ENCODE data around the gene NDFIP2. TPM values are rescaled to one million over a fixed set of nuclear protein-coding genes. Genes with fewer than 3 reads are reported as not detected.

Gene NDFIP2
- polyA plus RNA-seq, 1 of the 3 experiments (the other 2 are of a cell fraction): 21.4 TPM

DNA sequence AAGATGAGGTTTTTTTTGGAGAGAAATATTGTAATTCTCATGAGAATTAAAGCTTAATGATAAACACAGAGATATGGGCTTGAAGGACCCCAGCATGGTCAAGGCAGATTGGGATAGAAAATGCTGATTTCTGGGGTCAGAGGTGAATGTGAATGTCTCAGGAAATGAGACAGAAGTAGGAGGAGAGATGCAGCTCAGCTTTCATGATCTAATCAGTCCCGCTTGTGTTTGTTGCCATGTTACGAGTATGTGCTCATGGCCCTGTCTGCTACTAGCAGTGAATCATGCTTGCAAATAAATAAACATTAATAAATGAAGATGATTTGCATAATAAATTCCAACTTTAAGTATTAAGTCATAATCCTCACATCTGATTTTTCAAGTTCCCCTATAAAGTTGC lies 23.0 kb upstream of the NDFIP2 start (continued):
- TF ChIP-seq REST (IDR thresholded peaks at IDR 0.05; ENCODE audit: low read depth, low read length) (no peak), YY1 (IDR thresholded peaks at IDR 0.05; ENCODE audit: low read depth) (no peak)

GRCh38 chr13:79458436-79458835 lies 22.5 kb upstream of the NDFIP2 start:
- ChIA-PET CTCF (interaction anchor here (0.6 to 2.2 kb wide), 3 partner anchors 34 to 1337 kb away, joined by 3 to 8 read pairs (median 3); no protein-coding TSS in a partner anchor), POLR2A (no interaction called here)
- peak overlapping the region; percentile 1; the same call in 1 of the 2 replicates for H2AFZ ChIP-seq (ENCODE audit: low read depth)

GRCh38 chr13:79459906-79460305 lies 21.0 kb upstream of the NDFIP2 start:
- Histone ChIP-seq H3K4me3 (ENCODE audit: low read depth in 2 of 2, low read length in 1 of 2) (no peak overlapping the region), H3F3A (replicated peaks; ENCODE audit: insufficient read depth) (no peaks in the 10 kb centered on the region), H3K9me2 (no peaks in the 10 kb centered on the region), H3K36me3 (replicated peaks in 1 of 2; ENCODE audit: control insufficient read depth in 1 of 2, insufficient read depth in 2 of 2, low read length in 1 of 2) (no peaks in the 10 kb centered on the region), H3K4me1 (ENCODE audit: control insufficient read depth in 1 of 2, insufficient read depth in 2 of 2, low read depth in 1 of 2, low read length in 1 of 2) (no peaks in the 10 kb centered on the region), H3K27ac (ENCODE audit: low read depth in 2 of 2, low read length in 1 of 2) (no peak overlapping the region), H3K27me3 (ENCODE audit: insufficient read depth) (no peaks in the 10 kb centered on the region), H3K4me2 (no peak overlapping the region), H3K9ac (no peak overlapping the region), H3K9me3 (no peaks in the 10 kb centered on the region), H4K20me1 (ENCODE audit: insufficient read depth) (no peaks in the 10 kb centered on the region), H3K79me2 (ENCODE audit: insufficient read depth) (no peaks in the 10 kb centered on the region), H2AFZ (ENCODE audit: low read depth) (no peak overlapping the region)
- no peak for DNase-seq
- ChIA-PET POLR2A (no interaction called here), CTCF (interaction anchor here (2.2 kb wide), 1 partner anchor 36 kb away, joined by 8 read pairs; no protein-coding TSS in a partner anchor)
- WGBS (ENCODE audit: low lambda C conversion rate): 71% methylated on average over 3 of the region's 3 CpGs
- no peak for TF ChIP-seq USF1 (IDR thresholded peaks at IDR 0.05; ENCODE audit: borderline replicate concordance, low read depth)
- no peak for TF ChIP-seq TEAD4 (IDR thresholded peaks at IDR 0.05; ENCODE audit: borderline replicate concordance, insufficient read depth)
- no peak for TF ChIP-seq SIN3A (IDR thresholded peaks at IDR 0.05; ENCODE audit: borderline replicate concordance, low read depth, low read length)
- TF ChIP-seq ZBTB33 (IDR thresholded peaks at IDR 0.05; ENCODE audit: borderline replicate concordance, low read depth): no peak
- TF ChIP-seq REST (IDR thresholded peaks at IDR 0.05; ENCODE audit: low read depth, low read length): no peak

More at GRCh38 chr13:79458436-79458835, 22.5 kb upstream of the NDFIP2 start:
- Histone ChIP-seq H3K9me3 (no peaks in the 10 kb centered on the region), H3K27me3 (ENCODE audit: insufficient read depth) (no peaks in the 10 kb centered on the region), H3K9me2 (no peaks in the 10 kb centered on the region), H3K4me3 (ENCODE audit: low read depth in 2 of 2, low read length in 1 of 2) (no peak overlapping the region), H3K36me3 (replicated peaks in 1 of 2; ENCODE audit: control insufficient read depth in 1 of 2, insufficient read depth in 2 of 2, low read length in 1 of 2) (no peaks in the 10 kb centered on the region), H3K79me2 (ENCODE audit: insufficient read depth) (no peaks in the 10 kb centered on the region), H3K4me2 (no peak overlapping the region), H3K4me1 (ENCODE audit: control insufficient read depth in 1 of 2, insufficient read depth in 2 of 2, low read depth in 1 of 2, low read length in 1 of 2) (no peaks in the 10 kb centered on the region), H4K20me1 (ENCODE audit: insufficient read depth) (no peaks in the 10 kb centered on the region), H3K9ac (no peak overlapping the region), H3F3A (replicated peaks; ENCODE audit: insufficient read depth) (no peaks in the 10 kb centered on the region), H3K27ac (ENCODE audit: low read depth in 2 of 2, low read length in 1 of 2) (peak overlapping the region in 1 of 2 experiments; percentile 44; a peak in 1 of 4 replicates)
- 73% methylated on average over 2 of the region's 2 CpGs for WGBS (ENCODE audit: low lambda C conversion rate)
- DNase-seq: no peak
- TF ChIP-seq ELF1 (IDR thresholded peaks at IDR 0.05) (no peak), CHD2 (IDR thresholded peaks at IDR 0.05; ENCODE audit: low read length, partially characterized antibody) (no peak), NRF1 (IDR thresholded peaks at IDR 0.05; ENCODE audit: low read depth, low read length) (no peak), USF2 (IDR thresholded peaks at IDR 0.05; ENCODE audit: borderline replicate concordance, low read depth, low read length) (no peak)
- TF ChIP-seq, protein P1, sequence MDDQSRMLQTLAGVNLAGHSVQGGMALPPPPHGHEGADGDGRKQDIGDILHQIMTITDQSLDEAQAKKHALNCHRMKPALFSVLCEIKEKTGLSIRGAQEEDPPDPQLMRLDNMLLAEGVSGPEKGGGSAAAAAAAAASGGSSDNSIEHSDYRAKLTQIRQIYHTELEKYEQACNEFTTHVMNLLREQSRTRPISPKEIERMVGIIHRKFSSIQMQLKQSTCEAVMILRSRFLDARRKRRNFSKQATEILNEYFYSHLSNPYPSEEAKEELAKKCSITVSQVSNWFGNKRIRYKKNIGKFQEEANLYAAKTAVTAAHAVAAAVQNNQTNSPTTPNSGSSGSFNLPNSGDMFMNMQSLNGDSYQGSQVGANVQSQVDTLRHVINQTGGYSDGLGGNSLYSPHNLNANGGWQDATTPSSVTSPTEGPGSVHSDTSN (IDR thresholded peaks at IDR 0.05): no peak
